Spleen (tissue), 11 donors: ENCODE data around the gene AGPS. TPM values are rescaled to one million over a fixed set of nuclear protein-coding genes. Genes with fewer than 3 reads are reported as not detected.
"Not testable (repeated sequence)": the region's sequence is repeated elsewhere in the genome, so short reads cannot be mapped to it uniquely, and the experiment has no call there.

ENCODE experiments used
- DNase-seq: peaks from one replicate; pipeline ENCODE4 v3.0.0-alpha.2; 2020
- H3K27ac ChIP-seq, 8 donors: fragments of 200-600 bp; sonication (generic) in 7 of 8; 1 replicate in 4 of 8; 2 replicates in 4 of 8; pipeline versions ENCODE4 v1.5.0 to v1.8.0; 2016 to 2021; ENCODE audit warnings: inconsistent platforms in 4 of 8, mild to moderate bottlenecking in 4 of 8, moderate library complexity in 1 of 8
- H3K27me3 ChIP-seq, 7 donors: fragments of 200-600 bp; sonication (generic) in 6 of 7; replicated peaks in 1 of 7; 1 replicate in 4 of 7; 2 replicates in 3 of 7; pipeline versions ENCODE4 v1.5.0 to v1.8.0; 2016 to 2021; ENCODE audit warnings: inconsistent platforms in 3 of 7, mild to moderate bottlenecking in 1 of 7
- H3K36me3 ChIP-seq, 6 donors: fragments of 200-600 bp; sonication (generic) in 5 of 6; 1 replicate in 4 of 6; 2 replicates in 2 of 6; pipeline versions ENCODE4 v1.5.0 to v1.8.0; 2016 to 2021; ENCODE audit warnings: inconsistent platforms in 2 of 6
- H3K4me1 ChIP-seq, 6 donors: fragments of 200-600 bp; sonication (generic) in 5 of 6; 1 replicate in 3 of 6; 2 replicates in 3 of 6; pipeline versions ENCODE4 v1.5.0 to v1.8.0; 2016 to 2021; ENCODE audit warnings: inconsistent platforms in 3 of 6
- H3K4me3 ChIP-seq, 8 donors: fragments of 200-600 bp; sonication (generic) in 7 of 8; 1 replicate in 4 of 8; 2 replicates in 4 of 8; pipeline versions ENCODE4 v1.5.0 to v1.8.0; 2016 to 2021; ENCODE audit warnings: inconsistent platforms in 4 of 8, mild to moderate bottlenecking in 4 of 8, moderate library complexity in 2 of 8
- H3K9me3 ChIP-seq, 8 donors: fragments of 200-600 bp; sonication (generic) in 7 of 8; 1 replicate in 4 of 8; 2 replicates in 4 of 8; pipeline versions ENCODE4 v1.5.0 to v1.8.0; 2016 to 2021; ENCODE audit warnings: inconsistent platforms in 4 of 8
- POLR2A ChIP-seq, 3 donors: fragments of 450-650 bp; IDR thresholded peaks; one replicate each; pipeline ENCODE4 v1.5.1; 2017; ENCODE audit warnings: antibody characterized with exemption in 3 of 3, mild to moderate bottlenecking in 1 of 3
- POLR2AphosphoS5 ChIP-seq, 3 donors: sonication (generic); formaldehyde crosslinking; IDR thresholded peaks; one replicate each; pipeline ENCODE4 v1.5.1; 2017; ENCODE audit warnings: antibody characterized with exemption in 3 of 3
- WGBS, 5 donors: extraction: QIAGEN DNeasy Blood & Tissue Kit in 3 of 5; methylation state at CpG; one replicate each; pipeline versions ENCODE4 v1.1.5 to v1.1.7; 2013 to 2018; 5-methylcytosine and 5-hydroxymethylcytosine counted together
- intact Hi-C: fragments of 100-400 bp; cut with DNase I; formaldehyde crosslinking; loops from one replicate; pipeline ENCODE4 v1.15.0; 2023; ENCODE audit warnings: low total_unique reads
- polyA plus RNA-seq, 3 donors: library from polyadenylated mRNA; stranded (reverse); fragments of 200-250 nt; gene quantifications; one replicate each; pipeline ENCODE4 v1.2.1, GENCODE V29; 2013
- total RNA-seq, 7 donors: library from RNA; depleted of rRNA in 3 of 7; stranded (reverse); fragments of >200 nt in 3 of 7; fragmentation: NEBNext Ultra II Directional in 4 of 7; extraction: Animal tissue kit (Norgen Biotek cat#: 25700) in 4 of 7; gene quantifications; one replicate each; pipeline versions ENCODE4 v1.1.0 to v1.2.1, GENCODE V29; 2016 to 2021
- TF ChIP-seq, protein P1 (sequence below), 11 experiments: fragments of 200-600 bp in 7 of 11; fragments of 450-650 bp in 4 of 11; sonication (generic) in 4 of 11; IDR thresholded peaks in 8 of 11; conservative IDR thresholded peaks in 3 of 11; 1 replicate in 7 of 11; 2 replicates in 4 of 11; pipeline versions ENCODE4 v1.4.0 to v1.8.0; 2016 to 2021; ENCODE audit warnings: antibody characterized with exemption in 11 of 11, inconsistent platforms in 4 of 11, mild to moderate bottlenecking in 1 of 11
- donor health status: healthy with polysubstance abuse.
- donor health status: DM: no; HTN: no; CAD: no; lungs with moderate emphysema.
- donor health status: DM: no; HTN: no; CAD: no.
- donor health status: Bipolar disorder and iron deficiency.
- donor health status: healthy.
- donor health status: DM: no; HTN: no; CAD: no.
- donor health status: DM: yes; HTN: yes; CAD: no.

The AGPS gene
- total and polyA plus RNA-seq, 10 donors = 3.3 to 44.5 (median 28.2) TPM

DNA sequence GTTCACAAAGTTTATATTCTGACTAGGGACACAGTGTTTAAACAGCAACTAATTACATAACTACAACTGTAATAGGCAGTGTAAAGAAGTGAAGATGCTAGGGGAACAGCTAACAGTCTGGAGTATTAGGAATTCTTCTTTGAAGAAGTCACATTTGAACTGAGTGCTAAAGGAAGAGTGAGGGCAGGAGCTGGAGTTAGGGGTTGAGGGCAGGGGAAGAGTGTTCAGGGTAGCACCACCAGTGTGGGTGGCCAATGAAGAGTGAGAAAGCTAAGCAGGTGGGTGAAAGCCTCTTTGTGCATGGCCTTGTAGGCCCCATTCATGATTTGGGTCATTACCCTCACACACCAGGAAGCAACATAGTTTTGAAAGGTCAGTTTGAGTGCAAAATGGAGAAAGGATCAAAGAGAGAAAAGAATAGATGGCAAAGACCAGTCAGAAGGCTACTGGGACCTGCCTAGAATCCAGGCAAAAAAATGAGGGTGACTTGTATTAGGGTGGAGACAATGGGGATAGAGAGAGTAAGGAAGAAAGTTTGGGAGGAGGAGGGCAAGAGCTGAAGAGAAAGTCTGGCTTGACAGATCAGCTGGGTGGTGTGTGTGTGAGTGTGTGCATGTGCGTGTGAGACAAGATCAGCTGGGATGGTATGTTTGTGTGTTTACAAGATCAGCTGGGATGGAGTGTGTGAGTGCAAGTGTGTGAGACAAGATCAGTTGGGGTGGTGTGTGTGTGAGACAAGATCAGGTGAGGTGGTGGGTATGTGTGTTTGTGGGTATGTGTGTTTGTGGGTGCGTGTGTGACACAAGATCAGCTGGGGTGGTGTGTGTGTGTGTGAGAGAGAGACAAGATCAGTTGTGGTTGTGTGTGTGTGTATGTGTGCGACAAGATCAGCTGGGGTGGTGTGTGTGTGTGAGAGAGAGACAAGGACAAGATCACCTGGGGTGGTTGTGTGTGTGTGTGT is 43.6 kb upstream of the AGPS start:
- H3K27me3 ChIP-seq = no peaks in the 10 kb centered on the region
- intact Hi-C loops = loop anchor here (10.0 kb wide), 1 partner anchor 416 kb away; no protein-coding TSS in a partner anchor
- DNase-seq = no peak
- no peak overlapping the region for H3K27ac ChIP-seq
- H3K4me3 ChIP-seq = no peak overlapping the region
- H3K36me3 ChIP-seq = peaks cover 0 to 8% (median 0%) of the 10 kb centered on the region in 6 donors
- peaks cover 8 to 19% (median 12%) of the 10 kb centered on the region in 6 donors for H3K4me1 ChIP-seq
- H3K9me3 ChIP-seq = no peaks in the 10 kb centered on the region
- TF ChIP-seq POLR2A (IDR thresholded peaks at IDR 0.05) (no peak), POLR2AphosphoS5 (IDR thresholded peaks at IDR 0.05) (no peak)
- TF ChIP-seq, protein P1, sequence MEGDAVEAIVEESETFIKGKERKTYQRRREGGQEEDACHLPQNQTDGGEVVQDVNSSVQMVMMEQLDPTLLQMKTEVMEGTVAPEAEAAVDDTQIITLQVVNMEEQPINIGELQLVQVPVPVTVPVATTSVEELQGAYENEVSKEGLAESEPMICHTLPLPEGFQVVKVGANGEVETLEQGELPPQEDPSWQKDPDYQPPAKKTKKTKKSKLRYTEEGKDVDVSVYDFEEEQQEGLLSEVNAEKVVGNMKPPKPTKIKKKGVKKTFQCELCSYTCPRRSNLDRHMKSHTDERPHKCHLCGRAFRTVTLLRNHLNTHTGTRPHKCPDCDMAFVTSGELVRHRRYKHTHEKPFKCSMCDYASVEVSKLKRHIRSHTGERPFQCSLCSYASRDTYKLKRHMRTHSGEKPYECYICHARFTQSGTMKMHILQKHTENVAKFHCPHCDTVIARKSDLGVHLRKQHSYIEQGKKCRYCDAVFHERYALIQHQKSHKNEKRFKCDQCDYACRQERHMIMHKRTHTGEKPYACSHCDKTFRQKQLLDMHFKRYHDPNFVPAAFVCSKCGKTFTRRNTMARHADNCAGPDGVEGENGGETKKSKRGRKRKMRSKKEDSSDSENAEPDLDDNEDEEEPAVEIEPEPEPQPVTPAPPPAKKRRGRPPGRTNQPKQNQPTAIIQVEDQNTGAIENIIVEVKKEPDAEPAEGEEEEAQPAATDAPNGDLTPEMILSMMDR (IDR thresholded peaks at IDR 0.05 in 8 of 11, conservative IDR thresholded peaks at IDR 0.05 in 3 of 11) = no peak
- WGBS, 5 donors = 93 to 97% (median 96%) methylated on average over 3 of the region's 3 CpGs

GRCh38 chr2:177350624-177351023 is 41.9 kb upstream of the AGPS start:
- DNase-seq, H3K27ac ChIP-seq, intact Hi-C loops, H3K27me3 ChIP-seq, H3K9me3 ChIP-seq, H3K4me3 ChIP-seq, H3K36me3 ChIP-seq: not testable (repeated sequence)
- peaks cover 8 to 19% (median 12%) of the 10 kb centered on the region in 6 donors for H3K4me1 ChIP-seq
- WGBS, 5 donors = 89 to 100% (median 92%) methylated on average over 1 of the region's 1 CpG

DNA sequence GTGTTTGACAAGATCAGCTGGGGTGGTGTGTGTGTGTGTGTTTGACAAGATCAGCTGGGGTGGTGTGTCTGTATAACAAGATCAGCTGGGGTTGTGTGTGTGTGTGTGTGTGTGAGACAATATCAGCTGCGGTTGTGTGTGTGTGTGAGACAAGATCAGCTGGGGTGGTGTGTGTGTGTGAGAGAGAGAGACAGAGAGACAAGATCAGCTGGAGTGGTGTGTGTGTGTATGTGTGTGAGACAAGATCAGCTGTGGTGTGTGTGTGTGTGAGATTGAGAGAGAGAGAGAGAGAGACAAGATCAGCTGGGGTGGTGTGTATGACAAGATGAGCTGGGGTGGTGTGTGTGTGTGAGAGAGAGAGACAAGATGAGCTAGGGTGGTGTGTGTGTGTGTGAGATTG is 41.5 kb upstream of the AGPS start:
- H3K36me3 ChIP-seq, H3K9me3 ChIP-seq, H3K4me3 ChIP-seq, intact Hi-C loops, H3K27me3 ChIP-seq, DNase-seq, H3K27ac ChIP-seq: not testable (repeated sequence)
- WGBS, 5 donors = 88 to 96% (median 94%) methylated on average over 1 of the region's 1 CpG
- H3K4me1 ChIP-seq = peaks cover 8 to 19% (median 12%) of the 10 kb centered on the region in 6 donors

DNA sequence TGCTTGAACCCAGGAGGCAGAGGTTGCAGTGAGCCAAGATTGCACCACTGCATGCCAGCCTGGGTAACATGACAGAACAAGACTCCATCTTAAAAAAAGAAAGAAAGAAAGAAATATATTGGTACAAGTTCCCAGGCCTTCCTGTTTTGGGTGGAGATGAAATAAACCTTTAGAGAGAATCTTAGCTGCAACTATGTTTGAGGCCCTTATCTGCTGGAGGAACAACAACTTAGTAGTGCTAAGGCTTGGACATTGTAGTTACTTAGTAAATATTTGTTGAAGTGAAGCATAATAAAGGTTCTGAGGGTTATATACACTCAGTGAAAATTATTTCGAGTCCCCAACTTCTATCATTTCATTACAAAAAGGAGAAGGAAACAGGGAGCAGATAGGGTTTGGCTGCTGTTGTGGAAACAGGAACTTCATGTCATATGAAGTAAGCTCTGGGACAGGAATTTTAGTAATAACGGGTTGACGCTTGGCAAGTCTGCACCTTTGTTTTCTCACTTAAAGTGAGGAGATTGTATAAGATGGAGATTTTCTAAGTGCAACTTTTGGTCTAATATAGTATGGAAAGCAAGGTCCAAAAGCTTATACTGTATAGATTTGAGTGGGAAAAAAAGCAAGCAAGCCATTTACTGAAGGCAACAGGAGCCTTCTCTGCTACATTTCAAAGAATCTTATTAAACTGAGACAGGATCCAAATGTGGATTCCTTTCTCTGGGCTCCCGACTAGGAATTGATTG is 40.0 kb upstream of the AGPS start:
- no peak overlapping the region for H3K4me3 ChIP-seq
- H3K36me3 ChIP-seq = peaks cover 0 to 5% (median 0%) of the 10 kb centered on the region in 6 donors
- no peaks in the 10 kb centered on the region for H3K27me3 ChIP-seq
- H3K9me3 ChIP-seq = no peaks in the 10 kb centered on the region
- TF ChIP-seq, protein P1 (IDR thresholded peaks at IDR 0.05 in 8 of 11, conservative IDR thresholded peaks at IDR 0.05 in 3 of 11) = no peak
- no peak for TF ChIP-seq POLR2AphosphoS5 (IDR thresholded peaks at IDR 0.05)
- no peak for TF ChIP-seq POLR2A (IDR thresholded peaks at IDR 0.05)
- DNase-seq = no peak
- intact Hi-C loops = no loop called here
- WGBS, 5 donors = 5 to 13% (median 10%) methylated on average over 4 of the region's 4 CpGs
- peak overlapping the region in 7 of 8 donors; percentile 2 to 75 (median 62) for H3K27ac ChIP-seq
- peaks cover 8 to 19% (median 12%) of the 10 kb centered on the region in 6 donors for H3K4me1 ChIP-seq

GRCh38 chr2:177353187-177353478 is 39.4 kb upstream of the AGPS start:
- peak overlapping the region in 6 of 8 donors; percentile 17 to 75 (median 63) for H3K27ac ChIP-seq
- no peak overlapping the region for H3K4me3 ChIP-seq
- 13 to 40% (median 22%) methylated on average over 2 of the region's 2 CpGs for WGBS, 5 donors
- no peaks in the 10 kb centered on the region for H3K9me3 ChIP-seq
- intact Hi-C loops = no loop called here
- TF ChIP-seq POLR2AphosphoS5 (IDR thresholded peaks at IDR 0.05) (no peak), POLR2A (IDR thresholded peaks at IDR 0.05) (no peak)
- H3K36me3 ChIP-seq = no peaks in the 10 kb centered on the region
- no peaks in the 10 kb centered on the region for H3K27me3 ChIP-seq
- no peak for DNase-seq
- peaks cover 8 to 19% (median 12%) of the 10 kb centered on the region in 6 donors for H3K4me1 ChIP-seq

GRCh38 chr2:177354541-177354940 is 38.0 kb upstream of the AGPS start:
- not testable (repeated sequence) for H3K36me3 ChIP-seq
- WGBS, 5 donors = 83 to 95% (median 88%) methylated on average over 3 of the region's 3 CpGs
- peaks cover 8 to 19% (median 12%) of the 10 kb centered on the region in 6 donors for H3K4me1 ChIP-seq

More at GRCh38 chr2:177354541-177354940, 38.0 kb upstream of the AGPS start:
- H3K27ac ChIP-seq, H3K27me3 ChIP-seq, H3K4me3 ChIP-seq, intact Hi-C loops, H3K9me3 ChIP-seq, DNase-seq: not testable (repeated sequence)
